H9 (cell line): ENCODE data around the gene THSD4. TPM values are rescaled to one million over a fixed set of nuclear protein-coding genes. Genes with fewer than 3 reads are reported as not detected.

Experiments
- DNase-seq: peaks from one replicate; pipeline ENCODE4 v3.0.0-alpha.2; 2017
- H2AFZ ChIP-seq: one replicate; pipeline ENCODE4 v1.6.1; 2013; ENCODE audit warnings: mild to moderate bottlenecking, low read length, control low read depth, moderate library complexity
- H2AK5ac ChIP-seq: 2 replicates; pipeline ENCODE4 v1.6.1; 2013; ENCODE audit warnings: low read length, control low read depth, mixed read lengths; ENCODE audit not compliant: insufficient read length
- H2BK120ac ChIP-seq: one replicate; pipeline ENCODE4 v1.6.1; 2013; ENCODE audit warnings: low read depth, mild to moderate bottlenecking, low read length, control low read depth, inconsistent platforms; ENCODE audit not compliant: poor library complexity, severe bottlenecking
- H2BK12ac ChIP-seq: 2 replicates; pipeline ENCODE4 v1.6.1; 2013; ENCODE audit warnings: low read length, control low read depth, mixed read lengths, low read depth; ENCODE audit not compliant: insufficient read length
- H2BK15ac ChIP-seq: 2 replicates; pipeline ENCODE4 v1.6.1; 2013; ENCODE audit warnings: low read depth, low read length, control low read depth
- H2BK20ac ChIP-seq: one replicate; pipeline ENCODE4 v1.6.1; 2013; ENCODE audit warnings: low read depth, mild to moderate bottlenecking, low read length, control low read depth, inconsistent platforms; ENCODE audit not compliant: poor library complexity, severe bottlenecking
- H2BK5ac ChIP-seq: 2 replicates; pipeline ENCODE4 v1.6.1; 2013; ENCODE audit warnings: low read length, control low read depth, mixed read lengths; ENCODE audit not compliant: insufficient read length
- H3K14ac ChIP-seq: 2 replicates; pipeline ENCODE4 v1.6.1; 2013; ENCODE audit warnings: low read length, control low read depth; ENCODE audit not compliant: insufficient read depth
- H3K18ac ChIP-seq: 2 replicates; pipeline ENCODE4 v1.6.1; 2013; ENCODE audit warnings: low read depth, mild to moderate bottlenecking, mixed read lengths, low read length, control low read depth; ENCODE audit not compliant: insufficient read length
- H3K23ac ChIP-seq: 2 replicates; pipeline ENCODE4 v1.6.1; 2013; ENCODE audit warnings: low read length, control low read depth, mixed read lengths, low read depth; ENCODE audit not compliant: insufficient read length
- H3K23me2 ChIP-seq: 2 replicates; pipeline ENCODE4 v1.6.1; 2013; ENCODE audit warnings: low read depth, mild to moderate bottlenecking, mixed read lengths, low read length, control low read depth; ENCODE audit not compliant: insufficient read length, poor library complexity, severe bottlenecking
- H3K27ac ChIP-seq: 2 replicates; pipeline ENCODE4 v1.5.1; 2013; ENCODE audit warnings: low read length, control low read depth, mixed read lengths, low read depth; ENCODE audit not compliant: insufficient read length
- H3K27me3 ChIP-seq: 2 replicates; pipeline ENCODE4 v1.6.1; 2013; ENCODE audit warnings: low read length, control low read depth, inconsistent platforms; ENCODE audit not compliant: insufficient read depth
- H3K4ac ChIP-seq: 2 replicates; pipeline ENCODE4 v1.6.1; 2013; ENCODE audit warnings: low read depth, mild to moderate bottlenecking, control low read depth, inconsistent platforms, low read length, moderate library complexity
- H3K4me1 ChIP-seq: 2 replicates; pipeline ENCODE4 v1.6.1; 2013; ENCODE audit warnings: low read length, control low read depth, inconsistent platforms; ENCODE audit not compliant: insufficient read depth
- H3K4me2 ChIP-seq: 2 replicates; pipeline ENCODE4 v1.6.1; 2013; ENCODE audit warnings: low read length, control low read depth, mixed read lengths; ENCODE audit not compliant: insufficient read length, insufficient read depth
- H3K56ac ChIP-seq: 2 replicates; pipeline ENCODE4 v1.6.1; 2013; ENCODE audit warnings: low read depth, mild to moderate bottlenecking, mixed read lengths, low read length, control low read depth; ENCODE audit not compliant: insufficient read length
- H3K79me1 ChIP-seq: 2 replicates; pipeline ENCODE4 v1.6.1; 2013; ENCODE audit warnings: low read depth, mild to moderate bottlenecking, moderate library complexity, low read length, control low read depth, inconsistent platforms; ENCODE audit not compliant: insufficient read depth, poor library complexity, severe bottlenecking
- H3K79me2 ChIP-seq: 2 replicates; pipeline ENCODE4 v1.6.1; 2013; ENCODE audit warnings: low read length, control low read depth, inconsistent platforms; ENCODE audit not compliant: insufficient read depth
- H3K9ac ChIP-seq: 2 replicates; pipeline ENCODE4 v1.6.1; 2013; ENCODE audit warnings: low read length, control low read depth, mixed read lengths; ENCODE audit not compliant: insufficient read length; ENCODE audit errors: extremely low read depth
- H3K9me3 ChIP-seq: one replicate; pipeline ENCODE4 v1.6.1; 2013; ENCODE audit warnings: low read depth, low read length, inconsistent platforms; ENCODE audit not compliant: control insufficient read depth
- H3T11ph ChIP-seq: one replicate; pipeline ENCODE4 v1.6.1; 2013; ENCODE audit warnings: mild to moderate bottlenecking, low read length, control low read depth, inconsistent platforms
- H4K20me1 ChIP-seq: one replicate; pipeline ENCODE4 v1.6.1; 2013; ENCODE audit not compliant: control insufficient read depth, insufficient read length, insufficient read depth
- H4K5ac ChIP-seq: 2 replicates; pipeline ENCODE4 v1.6.1; 2013; ENCODE audit warnings: low read depth, mild to moderate bottlenecking, mixed read lengths, low read length, control low read depth; ENCODE audit not compliant: insufficient read length
- H4K8ac ChIP-seq: replicated peaks from 2 replicates; pipeline ENCODE4 v1.6.1; 2013; ENCODE audit warnings: low read length, control low read depth, mixed read lengths, low read depth; ENCODE audit not compliant: insufficient read length
- H4K91ac ChIP-seq: 2 replicates; pipeline ENCODE4 v1.6.1; 2013; ENCODE audit warnings: low read depth, mild to moderate bottlenecking, moderate library complexity, mixed read lengths, low read length, control low read depth; ENCODE audit not compliant: insufficient read length
- H3K27ac Mint-ChIP-seq, 3 experiments: 2 replicates in 2 of 3; 3 replicates in 1 of 3; pipeline ENCODE4 v1.8.0; 2020 to 2021; ENCODE audit warnings: mixed read lengths in 3 of 3, mild to moderate bottlenecking in 1 of 3, moderate library complexity in 1 of 3
- H3K27me3 Mint-ChIP-seq: 2 replicates; pipeline ENCODE4 v1.8.0; 2021; ENCODE audit warnings: low read depth, mild to moderate bottlenecking, moderate library complexity, mixed read lengths
- H3K36me3 Mint-ChIP-seq, 3 experiments: 2 replicates in 2 of 3; 3 replicates in 1 of 3; pipeline ENCODE4 v1.8.0; 2020 to 2021; ENCODE audit warnings: low read depth in 3 of 3, mixed read lengths in 3 of 3; ENCODE audit not compliant: insufficient read depth in 1 of 3
- H3K4me1 Mint-ChIP-seq, 2 experiments: 2 replicates each; pipeline ENCODE4 v1.8.0; 2020; ENCODE audit warnings: mixed read lengths in 2 of 2
- H3K4me3 Mint-ChIP-seq, 2 experiments: 2 replicates in 1 of 2; 3 replicates in 1 of 2; pipeline ENCODE4 v1.8.0; 2020 to 2021; ENCODE audit warnings: mild to moderate bottlenecking in 2 of 2, mixed read lengths in 2 of 2, moderate library complexity in 1 of 2
- H3K9me3 Mint-ChIP-seq, 2 experiments: 2 replicates in 1 of 2; 3 replicates in 1 of 2; pipeline ENCODE4 v1.8.0; 2020; ENCODE audit warnings: mild to moderate bottlenecking in 2 of 2, mixed read lengths in 2 of 2, moderate library complexity in 1 of 2
- CTCF ChIP-seq: fragments of 200-600 bp; sonication (generic); conservative IDR thresholded peaks from 3 replicates; pipeline ENCODE4 v1.8.0; 2021; ENCODE audit warnings: antibody characterized with exemption, mild to moderate bottlenecking
- whole genome bisulfite sequencing: extraction: QIAGEN DNeasy Blood & Tissue Kit; methylation state at CpG from one replicate; pipeline ENCODE4 v1.1.7; 2013; ENCODE audit warnings: missing lambda C conversion rate, low lambda C conversion rate, mixed read lengths; ENCODE audit not compliant: insufficient read length; ENCODE audit errors: extremely low coverage; 5-methylcytosine and 5-hydroxymethylcytosine counted together
- total RNA-seq: library from RNA; stranded (reverse); gene quantifications from 2 replicates; pipeline ENCODE4 v1.2.1, GENCODE V29; 2021

The THSD4 gene
- total RNA-seq, 1 experiment from 2014 or later = 5.5 TPM

- H3K27ac Mint-ChIP-seq = peak overlapping the region in 1 of 3 experiments; percentile 89; a peak in 2 of 7 replicates
- Histone ChIP-seq H3K4me1 (peaks cover 7% of the 10 kb centered on the region; the same call in 1 of the 2 replicates), H3K27ac (no peak overlapping the region)
Observed at GRCh38 chr15:71808311-71809020, 693.2 kb downstream of the THSD4 start.

More at GRCh38 chr15:71808311-71809020, 693.2 kb downstream of the THSD4 start:
- Histone ChIP-seq H2BK15ac (no peak overlapping the region), H3K9ac (no peak overlapping the region), H2BK20ac (no peak overlapping the region), H3K27me3 (no peaks in the 10 kb centered on the region), H3K23me2 (no peaks in the 10 kb centered on the region), H4K20me1 (no peaks in the 10 kb centered on the region), H2BK5ac (no peak overlapping the region), H3T11ph (no peak overlapping the region), H2BK12ac (no peak overlapping the region), H3K18ac (no peak overlapping the region), H3K4me2 (no peak overlapping the region), H3K9me3 (no peaks in the 10 kb centered on the region), H4K8ac (no peak overlapping the region), H2AFZ (no peak overlapping the region), H4K5ac (no peak overlapping the region), H3K79me1 (no peaks in the 10 kb centered on the region), H3K79me2 (no peaks in the 10 kb centered on the region), H3K56ac (no peak overlapping the region), H3K23ac (no peak overlapping the region), H2BK120ac (no peak overlapping the region), H4K91ac (no peak overlapping the region), H3K4ac (no peak overlapping the region), H3K14ac (no peak overlapping the region), H2AK5ac (no peak overlapping the region)
- Mint-ChIP-seq H3K9me3 (no peaks in the 10 kb centered on the region), H3K4me3 (peak overlapping the region in 1 of 2 experiments; percentile 72; a peak in 1 of 5 replicates), H3K4me1 (peaks cover 39 to 49% of the 10 kb centered on the region in 2 experiments), H3K27me3 (peaks cover 4% of the 10 kb centered on the region), H3K36me3 (no peaks in the 10 kb centered on the region; a peak in 1 of 7 replicates)
- DNase-seq = no peak
- WGBS = no CpG with 5 or more reads among the region's 18 CpGs
- TF ChIP-seq CTCF = no peak
